Testis (tissue), 3 donors: ENCODE data around the gene PTPRK. TPM values are rescaled to one million over a fixed set of nuclear protein-coding genes. Genes with fewer than 3 reads are reported as not detected.

ENCODE experiments used
- DNase-seq: peaks from one replicate; pipeline ENCODE4 v3.0.0-alpha.2; 2019
- H3K27ac ChIP-seq, 2 donors: fragments of 200-600 bp; sonication (generic); one replicate each; pipeline ENCODE4 v1.5.1; 2019
- H3K27me3 ChIP-seq: fragments of 200-600 bp; sonication (generic); one replicate; pipeline ENCODE4 v1.5.1; 2019
- H3K36me3 ChIP-seq: fragments of 200-600 bp; sonication (generic); one replicate; pipeline ENCODE4 v1.5.1; 2017; ENCODE audit warnings: low read depth; ENCODE audit errors: missing control alignments
- H3K4me1 ChIP-seq: fragments of 200-600 bp; sonication (generic); one replicate; pipeline ENCODE4 v1.5.1; 2019
- H3K4me3 ChIP-seq, 2 donors: fragments of 200-600 bp; sonication (generic); one replicate each; pipeline ENCODE4 v1.5.1; 2017 to 2019
- H3K9me3 ChIP-seq: fragments of 200-600 bp; sonication (generic); one replicate; pipeline ENCODE4 v1.5.1; 2017
- POLR2A ChIP-seq: fragments of 450-650 bp; IDR thresholded peaks from one replicate; pipeline ENCODE4 v1.6.1; 2017; ENCODE audit warnings: antibody characterized with exemption, mild to moderate bottlenecking, moderate library complexity
- WGBS, 2 donors: methylation state at CpG; one replicate each; pipeline ENCODE4 v1.1.5; 2018; 5-methylcytosine and 5-hydroxymethylcytosine counted together
- intact Hi-C: fragments of 100-400 bp; cut with DNase I; formaldehyde crosslinking; loops from one replicate; pipeline ENCODE4 v1.15.1; 2023; ENCODE audit warnings: low total_unique reads
- polyA plus RNA-seq: library from polyadenylated mRNA; stranded (reverse); fragments of 350-450 nt; fragmentation: Illumina TruSeq; extraction: RNeasy Lipid Tissue Mini Kit (QIAGEN cat#74804); gene quantifications from one replicate; pipeline ENCODE4 v1.2.3, GENCODE V29; 2014; ENCODE audit warnings: low read depth, low replicate concordance; ENCODE audit not compliant: insufficient read depth
- total RNA-seq, 2 donors: library from RNA; depleted of rRNA; stranded (reverse); fragments of >200 nt; gene quantifications; one replicate each; pipeline ENCODE4 v1.2.3, GENCODE V29; 2016
- TF ChIP-seq, protein P1 (sequence below), 3 experiments: fragments of 450-650 bp in 2 of 3; fragments of 200-600 bp in 1 of 3; sonication (generic) in 1 of 3; IDR thresholded peaks; one replicate each; pipeline ENCODE4 v1.5.1; 2016 to 2019; ENCODE audit warnings: antibody characterized with exemption in 3 of 3, mild to moderate bottlenecking in 2 of 3, moderate library complexity in 1 of 3

Gene PTPRK
- total and polyA plus RNA-seq, 3 donors from 2014 or later = 9.1 to 13.3 (median 12.5) TPM

DNA sequence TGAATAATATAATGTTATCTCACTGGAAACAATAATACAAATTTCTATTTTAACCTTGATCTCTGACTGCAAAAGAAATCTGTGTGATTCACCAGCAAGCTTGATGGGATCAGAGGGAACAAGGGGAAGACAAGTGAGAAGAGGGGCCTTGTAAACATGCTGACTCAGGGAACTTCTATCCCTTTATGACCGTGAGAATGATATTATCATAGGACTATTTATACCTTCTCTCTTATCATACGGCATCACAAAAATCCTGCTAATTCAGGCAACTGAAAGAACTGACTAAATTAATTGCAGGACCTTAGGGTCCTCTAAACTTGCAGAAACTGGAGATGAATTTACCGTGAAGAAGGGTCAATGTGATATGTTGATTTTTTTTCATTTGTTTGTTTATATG, 173.3 kb downstream of the PTPRK start:
- TF ChIP-seq, protein P1, sequence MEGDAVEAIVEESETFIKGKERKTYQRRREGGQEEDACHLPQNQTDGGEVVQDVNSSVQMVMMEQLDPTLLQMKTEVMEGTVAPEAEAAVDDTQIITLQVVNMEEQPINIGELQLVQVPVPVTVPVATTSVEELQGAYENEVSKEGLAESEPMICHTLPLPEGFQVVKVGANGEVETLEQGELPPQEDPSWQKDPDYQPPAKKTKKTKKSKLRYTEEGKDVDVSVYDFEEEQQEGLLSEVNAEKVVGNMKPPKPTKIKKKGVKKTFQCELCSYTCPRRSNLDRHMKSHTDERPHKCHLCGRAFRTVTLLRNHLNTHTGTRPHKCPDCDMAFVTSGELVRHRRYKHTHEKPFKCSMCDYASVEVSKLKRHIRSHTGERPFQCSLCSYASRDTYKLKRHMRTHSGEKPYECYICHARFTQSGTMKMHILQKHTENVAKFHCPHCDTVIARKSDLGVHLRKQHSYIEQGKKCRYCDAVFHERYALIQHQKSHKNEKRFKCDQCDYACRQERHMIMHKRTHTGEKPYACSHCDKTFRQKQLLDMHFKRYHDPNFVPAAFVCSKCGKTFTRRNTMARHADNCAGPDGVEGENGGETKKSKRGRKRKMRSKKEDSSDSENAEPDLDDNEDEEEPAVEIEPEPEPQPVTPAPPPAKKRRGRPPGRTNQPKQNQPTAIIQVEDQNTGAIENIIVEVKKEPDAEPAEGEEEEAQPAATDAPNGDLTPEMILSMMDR (IDR thresholded peaks at IDR 0.05) = no peak
- TF ChIP-seq POLR2A = no peak
- intact Hi-C loops = no loop called here
- WGBS, 2 donors = 69 to 80% methylated on average over 3 of the region's 3 CpGs
- H3K9me3 ChIP-seq = no peaks in the 10 kb centered on the region
- H3K27me3 ChIP-seq = no peaks in the 10 kb centered on the region
- H3K4me1 ChIP-seq = no peaks in the 10 kb centered on the region
- H3K4me3 ChIP-seq = no peak overlapping the region
- no peak for DNase-seq
- H3K27ac ChIP-seq = no peak overlapping the region
- H3K36me3 ChIP-seq = no peaks in the 10 kb centered on the region

DNA sequence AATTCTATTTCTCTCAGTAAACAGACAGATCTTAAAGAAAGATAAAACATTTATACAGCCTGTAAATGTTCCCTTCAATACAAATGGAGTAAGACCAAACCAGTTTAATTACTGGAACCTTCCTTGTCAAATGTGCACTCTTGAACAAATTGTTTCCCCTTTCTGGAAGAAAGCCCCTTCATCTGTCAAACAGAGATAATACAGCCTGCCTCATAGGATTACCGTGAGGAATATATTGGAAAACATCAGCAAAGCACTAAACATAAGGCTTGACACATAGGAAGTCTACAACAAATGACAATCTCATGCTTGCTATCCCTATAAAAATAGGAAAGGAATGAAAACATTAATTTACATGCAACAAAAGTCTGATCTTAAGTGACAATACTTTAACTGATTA, 173.8 kb downstream of the PTPRK start:
- DNase-seq = no peak
- no peaks in the 10 kb centered on the region for H3K4me1 ChIP-seq
- H3K9me3 ChIP-seq = no peaks in the 10 kb centered on the region
- no peaks in the 10 kb centered on the region for H3K36me3 ChIP-seq
- H3K27me3 ChIP-seq = no peaks in the 10 kb centered on the region
- 86 to 92% methylated on average over 1 of the region's 1 CpG for WGBS, 2 donors
- intact Hi-C loops = no loop called here
- TF ChIP-seq, protein P1 (IDR thresholded peaks at IDR 0.05) = no peak
- TF ChIP-seq POLR2A = no peak
- H3K27ac ChIP-seq = no peak overlapping the region
- no peak overlapping the region for H3K4me3 ChIP-seq

- no peak for DNase-seq
- Histone ChIP-seq H3K9me3 (no peaks in the 10 kb centered on the region), H3K27ac (no peak overlapping the region), H3K4me3 (no peak overlapping the region), H3K36me3 (no peaks in the 10 kb centered on the region), H3K4me1 (no peaks in the 10 kb centered on the region), H3K27me3 (no peaks in the 10 kb centered on the region)
- 92 to 93% methylated on average over 4 of the region's 4 CpGs for WGBS, 2 donors
- intact Hi-C loops = no loop called here
- no peak for TF ChIP-seq POLR2A
- TF ChIP-seq, protein P1 (IDR thresholded peaks at IDR 0.05) = no peak
Measured at GRCh38 chr6:128345278-128345677, 175.1 kb downstream of the PTPRK start.

DNA sequence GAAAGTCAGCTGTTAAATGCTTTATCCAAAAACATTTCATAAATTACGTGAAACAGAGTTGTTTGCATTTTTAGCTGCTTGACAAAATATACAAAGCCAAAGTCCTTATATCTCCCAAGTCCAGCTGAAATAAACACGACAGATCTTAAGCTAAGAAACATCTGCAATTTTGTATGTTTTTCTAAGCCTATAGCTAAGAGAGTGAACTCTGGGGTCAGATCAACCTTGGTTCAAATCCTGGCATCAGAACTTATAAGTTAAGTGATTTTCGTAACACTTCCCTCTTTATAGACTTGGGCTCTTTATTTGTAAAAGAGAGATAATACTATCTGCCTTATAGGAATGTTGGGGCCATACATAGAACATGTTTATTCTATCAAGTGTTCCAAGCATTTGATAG, 176.7 kb downstream of the PTPRK start:
- WGBS, 2 donors = 90 to 91% methylated on average over 3 of the region's 3 CpGs
- intact Hi-C loops = no loop called here
- no peak for DNase-seq
- no peaks in the 10 kb centered on the region for H3K27me3 ChIP-seq
- no peaks in the 10 kb centered on the region for H3K4me1 ChIP-seq
- no peaks in the 10 kb centered on the region for H3K9me3 ChIP-seq
- H3K4me3 ChIP-seq = no peak overlapping the region
- H3K27ac ChIP-seq = no peak overlapping the region
- no peaks in the 10 kb centered on the region for H3K36me3 ChIP-seq
- TF ChIP-seq POLR2A = no peak
- TF ChIP-seq, protein P1 (IDR thresholded peaks at IDR 0.05) = no peak

- no peak for DNase-seq
- 53 to 71% methylated on average over 1 of the region's 1 CpG for WGBS, 2 donors
Measured at GRCh38 chr6:128339635-128340450, 180.6 kb downstream of the PTPRK start.

More at GRCh38 chr6:128339635-128340450, 180.6 kb downstream of the PTPRK start:
- intact Hi-C loops = no loop called here
- no peaks in the 10 kb centered on the region for H3K27me3 ChIP-seq
- TF ChIP-seq, protein P1 (IDR thresholded peaks at IDR 0.05) = no peak
- no peak for TF ChIP-seq POLR2A
- no peaks in the 10 kb centered on the region for H3K36me3 ChIP-seq
- no peak overlapping the region for H3K4me3 ChIP-seq
- H3K4me1 ChIP-seq = no peaks in the 10 kb centered on the region
- H3K27ac ChIP-seq = no peak overlapping the region
- no peaks in the 10 kb centered on the region for H3K9me3 ChIP-seq
